LNCaP clone FGC (cell line): ENCODE measurements around the gene MIPOL1.
"Not testable (repeated sequence)": the region's sequence is repeated elsewhere in the genome, so short reads cannot be mapped to it uniquely, and the experiment has no call there.

Experiments used
- DNase-seq: peaks from one replicate; pipeline ENCODE4 v3.0.0-alpha.2; 2011; ENCODE audit warnings: low read depth
- H3K4me3 ChIP-seq: 2 replicates; pipeline ENCODE4 v1.5.1; 2011; ENCODE audit warnings: mild to moderate bottlenecking, low read depth, low read length, control low read depth
- CTCF ChIP-seq: IDR thresholded peaks from 2 replicates; pipeline ENCODE4 v1.5.1; 2012; ENCODE audit warnings: mild to moderate bottlenecking; ENCODE audit not compliant: control insufficient read depth, insufficient read depth; ENCODE audit errors: extremely low read depth

Gene MIPOL1

GRCh38 chr14:37275963-37276362 is 78.2 kb downstream of the MIPOL1 start:
- TF ChIP-seq CTCF = no peak
- H3K4me3 ChIP-seq = no peak overlapping the region
- DNase-seq = no peak

DNA sequence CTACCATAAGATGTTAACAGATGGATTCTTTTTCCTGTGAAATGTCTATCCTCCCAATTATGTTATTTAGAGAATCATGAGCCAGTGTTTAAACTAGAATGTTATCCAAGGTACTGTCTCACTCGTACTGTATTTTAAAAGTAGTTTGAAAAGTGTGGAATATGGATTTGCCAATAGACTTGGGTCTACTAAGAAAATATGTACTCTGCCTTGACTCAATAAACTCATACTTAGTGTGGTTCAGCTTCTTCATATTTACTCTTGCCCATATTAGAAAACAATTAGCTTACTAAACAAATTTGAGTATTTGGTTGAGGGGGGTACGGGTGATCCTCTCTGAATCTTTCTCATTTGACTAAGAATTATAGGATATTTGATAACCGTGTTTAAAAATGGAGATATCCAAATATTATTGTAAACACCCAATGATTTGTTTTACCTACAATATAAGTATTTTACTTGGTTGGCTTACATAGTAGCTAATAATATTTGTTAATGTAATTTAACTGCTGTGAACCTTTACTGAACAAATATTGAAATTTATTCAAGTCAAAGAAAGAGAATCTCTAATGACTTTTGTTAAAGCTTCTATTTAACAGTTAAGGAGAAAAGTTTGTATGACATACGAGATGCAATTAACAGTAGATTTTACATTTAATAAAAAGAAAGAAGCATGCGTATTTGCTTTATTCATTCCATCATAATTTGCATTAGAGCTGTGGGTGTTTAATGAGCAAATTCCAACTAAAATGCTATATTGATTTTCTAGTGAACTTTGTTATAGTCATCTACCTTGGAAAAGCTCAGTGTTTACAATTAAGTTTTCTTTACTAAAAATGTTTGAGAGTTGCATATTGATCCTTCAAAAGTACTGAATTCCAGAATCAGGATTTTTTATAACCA is 81.2 kb downstream of the MIPOL1 start:
- peak; percentile 93 for DNase-seq
- no peak overlapping the region for H3K4me3 ChIP-seq
- no peak for TF ChIP-seq CTCF

DNA sequence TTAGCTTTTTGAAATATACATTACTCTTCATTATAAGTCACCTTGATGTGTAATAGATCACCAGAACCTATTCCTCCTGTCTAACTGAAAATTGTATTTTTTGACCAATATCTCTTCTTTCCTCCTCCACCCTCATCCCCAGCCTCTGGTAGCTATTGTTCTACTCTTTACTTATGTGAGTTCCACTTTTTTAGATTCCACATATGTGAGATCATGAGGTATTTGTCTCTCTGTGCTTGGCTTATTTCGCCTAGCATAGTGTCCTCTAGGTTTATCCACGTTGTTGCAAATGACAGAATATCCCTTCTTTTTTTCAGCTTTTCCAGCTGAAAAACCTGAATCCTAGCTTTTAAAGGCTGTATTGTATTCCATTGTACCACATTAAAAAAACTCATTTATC is 82.1 kb downstream of the MIPOL1 start:
- no peak overlapping the region for H3K4me3 ChIP-seq
- DNase-seq = no peak
- no peak for TF ChIP-seq CTCF

GRCh38 chr14:37284760-37285159 is 87.0 kb downstream of the MIPOL1 start:
- DNase-seq = no peak
- TF ChIP-seq CTCF = no peak
- no peak overlapping the region for H3K4me3 ChIP-seq

GRCh38 chr14:37285220-37285619 is 87.5 kb downstream of the MIPOL1 start:
- no peak overlapping the region for H3K4me3 ChIP-seq
- DNase-seq = no peak
- TF ChIP-seq CTCF = no peak

DNA sequence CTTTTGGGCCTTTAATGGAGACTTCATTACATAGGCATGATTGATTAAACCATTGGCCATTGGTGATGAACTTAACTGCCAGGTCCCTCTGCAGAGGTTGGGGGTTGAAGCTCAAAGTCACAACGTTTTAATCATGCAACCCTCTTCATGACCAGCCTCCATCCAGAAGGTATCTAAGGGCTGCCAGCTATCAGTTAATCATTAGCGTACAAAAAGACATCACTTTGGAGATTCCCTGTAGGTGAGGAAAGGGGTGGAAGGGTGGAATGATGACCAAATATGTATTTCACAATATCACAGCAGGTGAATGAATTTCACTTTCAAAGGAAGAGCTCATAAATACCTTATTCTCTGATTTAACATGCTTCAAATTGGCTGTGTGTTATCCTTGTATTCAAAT is 92.0 kb downstream of the MIPOL1 start:
- TF ChIP-seq CTCF = no peak
- H3K4me3 ChIP-seq = no peak overlapping the region
- DNase-seq = no peak

GRCh38 chr14:37295262-37295661 is 97.5 kb downstream of the MIPOL1 start:
- not testable (repeated sequence) for DNase-seq

More at GRCh38 chr14:37295262-37295661, 97.5 kb downstream of the MIPOL1 start:
- H3K4me3 ChIP-seq = not testable (repeated sequence)
